Measurements from ENCODE around the gene SURF2.
"Not testable (repeated sequence)": the region's sequence is repeated elsewhere in the genome, so short reads cannot be mapped to it uniquely, and the experiment has no call there.

SURF2 gene

GRCh38 chr9:133378408-133378962 is 22.1 kb downstream of the SURF2 start:
- no peak for DNase-seq

DNA sequence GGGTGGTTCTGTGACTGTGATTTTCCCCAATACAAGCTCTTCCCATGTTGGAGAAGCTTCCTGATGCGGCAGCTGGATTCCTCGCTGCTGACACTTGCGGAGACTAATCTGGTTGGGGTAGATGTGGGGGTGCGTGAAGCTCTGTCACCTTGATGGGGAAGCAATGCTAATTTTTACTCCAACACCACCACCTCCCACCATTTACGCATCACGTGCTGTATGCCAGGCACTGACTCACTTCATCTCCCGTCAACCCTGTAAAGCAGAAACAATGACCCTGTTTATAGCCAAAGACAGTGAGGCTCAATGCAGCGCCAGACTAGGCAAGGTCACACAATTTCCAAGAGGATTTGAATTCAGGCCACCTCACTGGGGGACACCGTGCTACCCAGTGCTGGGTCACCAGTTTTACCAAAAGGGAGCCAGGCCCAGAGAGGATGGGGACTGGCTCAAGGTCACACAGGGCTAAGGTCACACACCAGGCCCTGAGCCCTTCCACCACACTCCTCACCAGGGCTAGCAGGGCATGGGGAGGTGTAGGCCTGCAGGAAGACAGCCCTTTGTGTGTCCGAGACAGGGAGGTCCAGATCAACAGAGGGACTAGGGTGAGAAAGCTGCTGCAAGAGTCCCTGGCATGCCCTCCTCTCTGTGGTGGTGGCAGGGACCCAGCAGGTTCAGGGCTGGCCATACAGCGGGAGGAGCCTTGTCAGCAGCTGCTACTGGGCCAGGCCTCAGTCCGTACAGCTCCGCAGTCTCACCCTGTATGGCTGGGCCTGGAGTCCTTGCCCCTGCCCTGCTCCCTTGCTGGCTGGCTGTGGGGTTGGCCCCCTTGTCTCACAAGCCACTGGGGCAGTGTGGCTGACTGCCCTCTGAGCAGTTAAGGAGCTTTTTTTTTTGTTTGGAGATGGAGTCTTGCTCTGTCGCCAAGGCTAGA is 23.1 kb downstream of the SURF2 start:
- no peak for DNase-seq

DNA sequence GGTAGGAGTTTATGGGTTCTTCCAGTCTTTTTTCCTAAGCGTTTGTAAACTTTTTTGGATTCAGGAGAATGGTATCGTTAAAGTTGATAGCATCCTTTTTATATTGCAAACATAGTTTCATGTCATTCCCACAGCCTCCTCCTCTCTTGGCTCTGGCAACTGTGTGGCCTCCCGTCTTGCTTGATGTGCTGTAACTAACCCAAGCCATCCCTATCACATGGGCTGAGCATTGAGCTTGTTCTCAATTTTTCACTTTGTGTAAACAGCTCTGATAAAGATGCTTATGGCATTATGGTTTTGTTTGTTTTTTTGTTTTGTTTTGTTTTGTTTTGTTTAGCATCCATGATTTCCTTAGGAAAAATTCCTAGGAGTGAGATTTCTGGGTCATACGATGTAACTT is 24.4 kb downstream of the SURF2 start:
- DNase-seq: no peak

GRCh38 chr9:133382507-133383141 is 26.3 kb downstream of the SURF2 start:
- no peak for DNase-seq

DNA sequence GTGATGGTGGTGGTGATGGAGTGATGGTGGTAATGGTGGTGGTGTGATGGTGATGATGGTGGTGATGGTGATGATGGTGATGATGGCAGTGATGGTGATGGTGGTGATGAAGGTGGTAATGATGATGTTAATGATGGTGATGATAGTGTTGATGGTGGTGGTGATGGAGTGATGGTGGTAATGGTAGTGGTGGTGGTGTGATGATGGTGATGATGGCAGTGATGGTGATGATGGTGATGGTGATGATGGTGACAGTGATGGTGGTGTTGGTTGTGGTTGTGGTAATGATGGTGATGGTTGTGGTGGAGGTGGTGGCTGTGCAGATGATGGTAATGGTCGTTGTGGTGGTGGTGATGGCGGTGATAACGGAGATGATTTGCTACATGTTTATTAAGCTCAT is 27.1 kb downstream of the SURF2 start:
- DNase-seq: no peak

- no peak for DNase-seq
These were observed 28.5 kb downstream of the SURF2 start for GRCh38 chr9:133384736-133385321.

- DNase-seq: no peak
These were observed 29.1 kb downstream of the SURF2 start for GRCh38 chr9:133385452-133385851.

GRCh38 chr9:133386338-133386737 is 30.0 kb downstream of the SURF2 start:
- DNase-seq: no peak

- no peak for DNase-seq
These were observed 31.3 kb downstream of the SURF2 start for GRCh38 chr9:133387680-133388079.

DNA sequence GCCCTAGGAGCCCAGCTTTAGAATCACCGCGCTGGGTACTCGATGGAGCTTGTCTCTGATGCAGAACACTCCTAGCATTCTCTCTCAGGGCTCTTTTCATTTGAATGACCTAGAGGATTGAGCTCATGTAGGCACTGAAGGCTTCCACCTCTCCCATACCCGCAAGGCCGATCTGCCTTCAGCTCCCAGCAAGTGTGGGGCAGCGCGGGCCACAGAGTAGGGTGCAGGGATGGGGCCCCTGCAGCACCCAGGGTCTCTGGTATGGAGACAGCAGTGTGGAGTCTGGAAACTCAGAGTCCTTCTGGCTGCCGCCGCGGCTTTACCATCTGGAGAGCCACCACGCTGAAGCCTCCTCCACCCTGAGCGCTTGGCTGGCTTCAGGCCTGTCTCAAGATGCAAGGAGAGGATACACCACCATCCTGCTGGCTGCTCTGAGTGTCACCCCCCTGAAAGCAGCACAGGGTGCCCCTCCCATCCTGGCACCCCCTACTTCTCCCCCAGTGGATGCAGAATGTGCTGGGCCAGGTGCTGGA is 32.7 kb downstream of the SURF2 start:
- DNase-seq: peak in 1 of 2 experiments; percentile 76

- DNase-seq: no peak
These were observed 33.2 kb downstream of the SURF2 start for GRCh38 chr9:133389562-133389961.

- DNase-seq: no peak
These were observed 34.4 kb downstream of the SURF2 start for GRCh38 chr9:133390713-133391112.

- not testable (repeated sequence) for DNase-seq
These were observed 35.1 kb downstream of the SURF2 start for GRCh38 chr9:133391449-133391848.

GRCh38 chr9:133392308-133392707 is 36.0 kb downstream of the SURF2 start:
- not testable (repeated sequence) for DNase-seq

DNA sequence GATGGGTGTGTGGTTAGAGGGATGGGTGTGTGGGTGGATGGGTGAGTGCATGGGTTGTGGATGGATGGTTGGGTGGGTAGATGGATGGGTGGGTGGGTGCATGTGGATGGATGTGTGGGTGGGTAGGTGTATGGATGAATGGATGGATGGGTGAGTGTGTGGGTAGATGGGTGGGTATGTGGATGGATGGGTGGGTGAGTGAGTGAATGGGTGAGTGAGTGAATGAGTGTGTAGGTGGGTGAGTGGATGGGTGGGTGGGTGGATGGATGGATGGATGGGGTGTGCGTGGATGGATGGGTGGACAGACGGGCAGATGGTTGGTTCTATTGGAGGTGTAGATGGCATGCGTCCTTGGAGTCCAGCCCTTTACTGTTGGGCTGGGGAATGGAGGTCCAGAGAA is 37.0 kb downstream of the SURF2 start:
- DNase-seq: no peak

- DNase-seq: no peak
These were observed 38.4 kb downstream of the SURF2 start for GRCh38 chr9:133394687-133395271.

DNA sequence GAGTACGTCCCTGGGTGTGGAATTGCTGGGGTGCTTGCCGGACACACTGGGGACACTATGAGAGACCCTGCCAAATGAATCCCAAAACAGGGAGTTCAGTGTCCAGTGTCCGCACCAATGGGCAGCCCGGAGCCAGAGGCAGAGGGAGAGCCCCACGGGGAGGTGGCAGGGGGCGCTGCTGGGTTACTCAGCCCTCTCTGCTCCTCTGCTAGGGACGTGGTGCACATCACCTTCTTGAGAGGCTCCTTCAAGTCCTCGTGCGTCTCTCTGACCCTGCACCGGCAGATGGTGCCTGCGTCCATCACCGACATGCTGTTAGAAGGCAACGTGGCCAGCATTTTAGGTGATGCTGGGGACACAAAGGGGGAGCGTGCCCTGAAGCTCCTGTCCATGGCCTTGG is 40.6 kb downstream of the SURF2 start:
- peak; percentile 72 to 93 for DNase-seq

DNA sequence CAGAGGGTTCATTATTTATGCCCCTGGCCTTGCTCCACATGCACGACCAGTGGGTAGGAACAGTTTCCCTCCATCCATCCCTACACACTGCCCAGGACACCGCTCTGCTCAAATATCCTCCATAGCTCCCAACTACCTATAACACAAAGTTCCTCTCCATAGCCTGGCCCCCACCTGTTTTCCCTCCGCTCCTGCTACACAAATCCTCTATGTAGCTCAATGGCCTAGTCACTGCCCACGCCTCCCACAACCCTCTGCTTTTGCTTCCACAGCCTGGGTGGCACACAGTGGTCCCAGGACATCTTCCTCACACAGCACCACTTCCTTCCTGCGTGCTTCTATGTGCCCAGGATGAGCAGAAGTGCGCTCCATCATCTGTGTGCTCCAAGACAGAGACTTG is 41.0 kb downstream of the SURF2 start:
- DNase-seq: no peak

DNA sequence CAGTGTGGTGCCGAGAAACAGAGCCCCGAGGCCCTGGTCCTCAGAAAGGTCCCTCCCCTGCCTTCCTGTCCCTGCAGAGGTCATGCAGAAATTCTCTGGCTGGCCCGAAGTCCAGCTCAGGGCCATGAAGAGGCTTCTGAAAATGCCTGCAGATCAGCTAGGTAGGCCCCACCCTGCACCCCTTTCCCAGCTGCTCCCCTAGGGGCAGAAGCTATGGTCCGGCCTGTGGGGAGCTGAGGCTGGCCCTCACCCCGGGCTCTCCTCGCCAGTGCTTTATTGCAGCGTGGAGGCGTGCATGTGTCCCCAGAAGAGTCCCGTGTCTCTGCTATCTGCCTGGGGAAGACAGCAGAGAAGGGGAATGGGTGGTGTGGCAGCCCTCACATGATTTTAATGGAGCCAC is 41.5 kb downstream of the SURF2 start:
- DNase-seq: no peak

DNA sequence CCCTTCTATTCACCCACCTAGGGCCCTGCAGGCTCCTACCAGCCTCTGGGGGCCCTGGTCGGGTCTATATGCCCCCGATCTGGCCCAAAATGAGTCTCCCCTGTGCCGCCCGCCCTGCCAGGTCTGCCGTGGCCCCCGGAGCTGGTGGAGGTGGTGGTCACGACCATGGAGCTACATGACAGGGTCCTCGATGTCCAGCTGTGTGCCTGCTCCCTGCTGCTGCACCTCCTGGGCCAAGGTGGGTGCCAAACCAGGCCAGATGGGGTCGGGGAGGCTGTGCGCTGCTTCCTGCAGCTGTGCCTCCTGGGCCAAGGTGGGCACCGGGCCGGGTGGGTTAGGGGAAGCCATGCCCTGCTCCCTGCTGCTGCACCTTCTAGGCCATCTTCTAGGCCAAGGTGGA is 43.9 kb downstream of the SURF2 start:
- no peak for DNase-seq

DNA sequence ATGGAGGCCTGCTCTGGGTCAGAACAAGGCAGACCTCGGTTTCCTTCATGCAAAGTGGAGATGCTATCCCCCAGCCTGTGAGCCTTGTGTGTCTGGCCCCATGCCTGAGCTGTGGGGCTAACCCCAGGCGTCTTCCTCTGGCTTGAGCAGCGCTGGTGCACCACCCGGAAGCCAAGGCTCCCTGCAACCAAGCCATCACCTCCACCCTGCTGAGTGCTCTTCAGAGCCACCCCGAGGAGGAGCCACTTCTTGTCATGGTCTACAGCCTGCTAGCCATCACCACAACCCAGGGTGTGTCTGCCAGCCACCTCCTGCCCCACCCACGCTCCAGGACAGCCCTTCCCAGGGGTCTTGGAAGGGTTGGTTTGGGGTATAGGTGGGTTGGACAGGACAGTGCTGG is 45.2 kb downstream of the SURF2 start:
- DNase-seq: no peak

DNA sequence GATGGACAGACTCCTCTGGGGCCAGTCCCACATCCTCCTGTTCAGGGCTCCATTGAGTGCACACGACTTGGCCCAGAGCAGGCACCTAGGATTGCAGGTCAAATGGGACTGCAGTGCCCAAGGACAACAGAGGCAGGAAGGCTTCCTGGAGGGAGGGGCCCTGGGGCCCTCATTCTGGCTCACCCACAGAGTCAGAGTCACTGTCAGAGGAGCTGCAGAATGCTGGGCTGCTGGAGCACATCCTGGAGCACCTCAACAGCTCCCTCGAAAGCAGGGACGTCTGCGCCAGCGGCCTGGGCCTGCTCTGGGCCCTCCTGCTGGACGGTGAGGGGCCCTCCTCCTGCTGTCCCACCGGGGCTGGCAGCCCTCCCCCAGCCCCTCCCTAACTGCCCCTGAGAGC is 46.3 kb downstream of the SURF2 start:
- no peak for DNase-seq

Measured in NCI-H524 (cell line).